Motor neuron (in vitro differentiated cells): ENCODE results near the gene GIPC3. TPM values are rescaled to one million over a fixed set of nuclear protein-coding genes. Genes with fewer than 3 reads are reported as not detected.
A peak's percentile ranks its signal among the peaks of the same experiment; 100 is the strongest.
"Not testable (repeated sequence)": the region's sequence is repeated elsewhere in the genome, so short reads cannot be mapped to it uniquely, and the experiment has no call there.

ENCODE experiments used
- ATAC-seq, 8 experiments: fragments of 200-7000 bp; cut with Tn5 transposase; replicated peaks in 6 of 8; 2 replicates each; pipeline ENCODE4 v1.8.0; 2021; ENCODE audit warnings: mild to moderate bottlenecking in 8 of 8, moderate library complexity in 8 of 8
- H3K27ac ChIP-seq, 2 donors: fragments of 250-450 bp; sonication (Bioruptor Pico); 2 replicates each; pipeline ENCODE4 v1.9.0; 2021; ENCODE audit warnings: antibody characterized with exemption in 2 of 2, mild to moderate bottlenecking in 2 of 2, moderate library complexity in 1 of 2
- H3K4me1 ChIP-seq, 2 donors: fragments of 250-450 bp; sonication (Bioruptor Pico); replicated peaks in 1 of 2; 2 replicates each; pipeline ENCODE4 v1.6.1; 2021; ENCODE audit warnings: antibody characterized with exemption in 2 of 2, mild to moderate bottlenecking in 2 of 2, moderate library complexity in 1 of 2
- H3K4me3 ChIP-seq, 5 donors: fragments of 250-450 bp; sonication (Bioruptor Pico); 2 replicates each; pipeline ENCODE4 v1.9.0; 2021; ENCODE audit warnings: antibody characterized with exemption in 5 of 5, mild to moderate bottlenecking in 5 of 5, moderate library complexity in 4 of 5
- WGBS, 10 experiments: fragments of 450-650 bp; shearing (Covaris generic); methylation state at CpG; one replicate each; pipeline ENCODE4 v1.0.0; 2022; 5-methylcytosine and 5-hydroxymethylcytosine counted together
- in situ Hi-C, 9 experiments: fragments of 400-800 bp; cut with MboI; loops; one replicate each; pipeline ENCODE4 v1.15.0; 2021; ENCODE audit warnings: low sequenced_read_pairs in 9 of 9, low pct_unique_long_range_greater_than_20kb in 2 of 9; ENCODE audit not compliant: unreplicated experiment in 9 of 9
- total RNA-seq, 8 experiments: library from RNA; unstranded; fragments of 300-600 nt; gene quantifications; 2 replicates each; pipeline versions ENCODE4 v1.2.3 to v1.2.4, GENCODE V29; 2022

GIPC3 gene
- total RNA-seq, 8 experiments from 2014 or later: 0.05 to 0.84 (median 0.14) TPM; not detected in 1

- Histone ChIP-seq H3K27ac (no peak overlapping the region), H3K4me3 (peak overlapping the region; percentile 74 to 97 (median 81)), H3K4me1 (peaks cover 5 to 9% of the 10 kb centered on the region in 2 donors)
- 0 to 33% (median 0%) methylated on average over 1 to 2 of the region's 9 CpGs; no CpG with 5 or more reads in 6 of the 10 experiments for WGBS, 10 experiments
- in situ Hi-C loops: loop anchor here in 1 of 9 experiments (25.0 kb wide), 1 partner anchor 156 kb away; the partner anchor contains the start of genes PIP5K1C and TJP3
- no peak for ATAC-seq
Measured at GRCh38 chr19:3556423-3556977, 28.8 kb upstream of the GIPC3 start.

DNA sequence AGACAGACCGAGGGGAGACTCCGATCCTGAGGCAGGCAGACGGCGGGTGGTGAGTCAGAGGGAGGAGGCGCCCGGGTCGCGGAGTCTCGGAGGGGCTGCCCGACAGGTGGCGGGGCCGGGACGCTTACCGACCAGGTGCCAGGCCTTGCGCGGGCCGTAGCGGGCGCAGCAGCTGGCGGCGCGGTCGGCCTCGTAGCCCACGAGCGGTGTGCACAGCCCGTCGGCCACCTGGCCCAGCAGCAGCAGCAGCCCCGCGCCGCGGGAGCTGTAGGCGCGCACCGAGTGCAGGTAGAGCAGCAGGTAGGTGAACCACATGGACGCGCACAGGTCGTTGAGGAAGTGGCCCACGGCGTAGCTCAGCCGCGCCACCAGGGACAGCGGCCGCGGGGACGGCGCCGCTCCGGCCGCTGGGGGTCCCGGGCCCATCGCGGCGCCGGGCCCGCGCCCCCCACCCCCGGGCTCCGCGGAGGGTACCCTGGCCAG is 28.3 kb upstream of the GIPC3 start:
- in situ Hi-C loops: loop anchor here in 1 of 9 experiments (25.0 kb wide), 1 partner anchor 155 kb away; the partner anchor contains the start of genes PIP5K1C and TJP3
- peaks cover 5 to 9% of the 10 kb centered on the region in 2 donors for H3K4me1 ChIP-seq
- peak; percentile 8 to 53 (median 37) for ATAC-seq
- H3K4me3 ChIP-seq: peak overlapping the region; percentile 74 to 97 (median 81)
- WGBS, 10 experiments: 0% methylated on average over 7 of the region's 60 CpGs; no CpG with 5 or more reads in 9 of the 10 experiments
- H3K27ac ChIP-seq: no peak overlapping the region

- Histone ChIP-seq H3K4me3 (peak within 1 kb of the TSS; percentile 74 to 97 (median 81)), H3K27ac (no peak within 1 kb of the TSS), H3K4me1 (peaks cover 5 to 9% of the 10 kb centered on the region in 2 donors)
- WGBS, 10 experiments: 0 to 4% (median 1%) methylated on average over 4 to 10 of the region's 81 CpGs; no CpG with 5 or more reads in 6 of the 10 experiments
- in situ Hi-C loops: loop anchor here in 1 of 9 experiments (25.0 kb wide), 1 partner anchor 155 kb away; the partner anchor contains the start of genes PIP5K1C and TJP3
- ATAC-seq: peak; percentile 87 to 96 (median 94)
Measured at GRCh38 chr19:3557461-3558248, 27.6 kb upstream of the GIPC3 start, which contains the start of gene MFSD12. MFSD12 (minus strand) TSS chr19:3557586; CDS start chr19:3557403, 183 bp downstream.

- in situ Hi-C loops: loop anchor here in 1 of 9 experiments (25.0 kb wide), 1 partner anchor 148 kb away; the partner anchor contains the start of genes PIP5K1C and TJP3
- Histone ChIP-seq H3K4me3 (no peak overlapping the region), H3K4me1 (no peaks in the 10 kb centered on the region), H3K27ac (no peak overlapping the region)
- no peak for ATAC-seq
- WGBS, 10 experiments: 79 to 100% (median 80%) methylated on average over 1 to 5 of the region's 17 CpGs; no CpG with 5 or more reads in 4 of the 10 experiments
Measured at GRCh38 chr19:3563709-3564524, 21.4 kb upstream of the GIPC3 start.

- WGBS, 10 experiments: 78 to 95% (median 89%) methylated on average over 3 to 7 of the region's 19 CpGs; no CpG with 5 or more reads in 5 of the 10 experiments
- in situ Hi-C loops: loop anchor here in 1 of 9 experiments (25.0 kb wide), 1 partner anchor 147 kb away; the partner anchor contains the start of genes PIP5K1C and TJP3
- peak in 1 of 8 experiments; percentile 45 for ATAC-seq
- no peak overlapping the region for H3K4me3 ChIP-seq
- no peaks in the 10 kb centered on the region for H3K4me1 ChIP-seq
- H3K27ac ChIP-seq: no peak overlapping the region
Measured at GRCh38 chr19:3565139-3565538, 20.1 kb upstream of the GIPC3 start.

DNA sequence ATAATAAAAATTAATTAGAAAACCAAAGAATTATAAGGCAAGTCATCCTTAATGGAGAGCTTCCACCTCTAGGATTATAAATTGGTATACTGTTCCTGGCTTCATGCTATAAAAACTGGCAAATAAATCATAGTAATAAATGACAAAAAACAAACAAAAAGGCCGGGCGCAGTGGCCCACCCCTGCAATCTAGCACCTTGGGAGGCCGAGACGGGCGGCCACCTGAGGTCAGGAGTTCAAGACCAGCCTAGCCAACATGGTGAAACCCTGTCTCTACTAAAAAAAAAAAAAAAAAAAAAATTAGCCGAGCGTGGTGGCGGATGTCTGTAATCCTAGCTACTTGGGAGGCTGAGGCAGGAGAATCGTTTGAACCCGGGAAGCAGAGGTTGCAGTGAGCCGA is 15.2 kb upstream of the GIPC3 start:
- not testable (repeated sequence) for ATAC-seq, H3K4me1 ChIP-seq, H3K4me3 ChIP-seq, H3K27ac ChIP-seq
- WGBS, 10 experiments: 60 to 100% (median 91%) methylated on average over 1 to 11 of the region's 11 CpGs; no CpG with 5 or more reads in 1 of the 10 experiments
- in situ Hi-C loops: loop anchor here in 1 of 9 experiments (25.0 kb wide), 1 partner anchor 142 kb away; the partner anchor contains the start of genes PIP5K1C and TJP3

DNA sequence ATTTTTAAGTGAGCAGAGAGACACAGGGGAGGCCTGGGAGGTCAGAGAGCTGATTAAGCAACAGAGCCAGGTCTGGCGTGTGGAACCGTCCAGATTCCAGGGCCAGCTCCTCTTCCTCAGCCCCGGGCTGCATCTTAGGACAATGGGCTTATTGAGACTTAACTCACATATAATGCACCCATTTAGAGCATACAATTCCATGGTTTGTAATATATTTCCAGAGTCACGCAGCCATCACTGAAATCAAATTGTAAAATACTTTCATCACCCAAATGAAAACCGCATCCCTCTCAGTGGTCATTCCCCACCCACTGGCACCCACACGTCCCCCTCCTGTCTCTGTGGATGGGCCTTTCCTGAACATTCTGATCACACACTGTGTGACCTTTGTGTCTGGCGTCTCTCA is 14.7 kb upstream of the GIPC3 start:
- Histone ChIP-seq H3K4me1 (peaks cover 4 to 5% of the 10 kb centered on the region in 2 donors), H3K27ac (no peak overlapping the region), H3K4me3 (no peak overlapping the region)
- ATAC-seq: no peak
- in situ Hi-C loops: loop anchor here in 1 of 9 experiments (25.0 kb wide), 1 partner anchor 142 kb away; the partner anchor contains the start of genes PIP5K1C and TJP3
- WGBS, 10 experiments: 60 to 100% (median 96%) methylated on average over 1 to 6 of the region's 7 CpGs; no CpG with 5 or more reads in 3 of the 10 experiments

- WGBS, 10 experiments: 0 to 80% (median 10%) methylated on average over 1 to 14 of the region's 48 CpGs; no CpG with 5 or more reads in 5 of the 10 experiments
- Histone ChIP-seq H3K27ac (no peak overlapping the region), H3K4me3 (peak overlapping the region; percentile 34 to 84 (median 62)), H3K4me1 (peaks cover 12% of the 10 kb centered on the region in 2 donors)
- peak; percentile 82 to 95 (median 92) for ATAC-seq
- in situ Hi-C loops: loop anchor here in 1 of 9 experiments (25.0 kb wide), 1 partner anchor 140 kb away; the partner anchor contains the start of genes PIP5K1C and TJP3
Measured at GRCh38 chr19:3572132-3572854, 13.0 kb upstream of the GIPC3 start.

GRCh38 chr19:3572855-3573161 is 12.5 kb upstream of the GIPC3 start, which contains the start of gene HMG20B:
HMG20B (plus strand) TSS chr19:3572944; CDS start chr19:3573310, 366 bp downstream.
- ATAC-seq: no peak
- Histone ChIP-seq H3K4me1 (peaks cover 12% of the 10 kb centered on the region in 2 donors), H3K4me3 (peak within 1 kb of the TSS; percentile 50 to 84 (median 75)), H3K27ac (no peak within 1 kb of the TSS)
- no CpG with 5 or more reads among the region's 30 CpGs for WGBS, 10 experiments
- in situ Hi-C loops: loop anchor here in 1 of 9 experiments (25.0 kb wide), 1 partner anchor 139 kb away; the partner anchor contains the start of genes PIP5K1C and TJP3

- no peak overlapping the region for H3K27ac ChIP-seq
- in situ Hi-C loops: loop anchor here in 1 of 9 experiments (25.0 kb wide), 1 partner anchor 139 kb away; the partner anchor contains the start of genes PIP5K1C and TJP3
- ATAC-seq: peak; percentile 3 to 10 (median 4)
- H3K4me3 ChIP-seq: peak overlapping the region; percentile 50 to 84 (median 75)
- peaks cover 12% of the 10 kb centered on the region in 2 donors for H3K4me1 ChIP-seq
- WGBS, 10 experiments: no CpG with 5 or more reads among the region's 60 CpGs
Measured at GRCh38 chr19:3573162-3573857, 12.0 kb upstream of the GIPC3 start.
